Prostate gland (tissue), 2 donors: ENCODE results near the gene PAK4.

ENCODE experiments used
- CTCF ChIP-seq, 4 experiments: fragments of 200-600 bp in 2 of 4; fragments of 450-650 bp in 2 of 4; sonication (generic) in 2 of 4; IDR thresholded peaks; 1 replicate in 3 of 4; 2 replicates in 1 of 4; pipeline ENCODE4 v1.5.1; 2016 to 2019; ENCODE audit warnings: antibody characterized with exemption in 4 of 4, mild to moderate bottlenecking in 2 of 4, moderate library complexity in 2 of 4
- POLR2A ChIP-seq: fragments of 450-650 bp; IDR thresholded peaks from one replicate; pipeline ENCODE4 v1.6.1; 2016; ENCODE audit warnings: antibody characterized with exemption, mild to moderate bottlenecking
- POLR2AphosphoS5 ChIP-seq: sonication (generic); formaldehyde crosslinking; IDR thresholded peaks from one replicate; pipeline ENCODE4 v1.6.1; 2017; ENCODE audit warnings: antibody characterized with exemption

GRCh38 chr19:39169143-39169810 lies 43.7 kb downstream of the PAK4 start:
- TF ChIP-seq CTCF (IDR thresholded peaks at IDR 0.05) (no peak), POLR2A (no peak), POLR2AphosphoS5 (no peak)
